ENCODE measurements around the gene MFNG.

DNA sequence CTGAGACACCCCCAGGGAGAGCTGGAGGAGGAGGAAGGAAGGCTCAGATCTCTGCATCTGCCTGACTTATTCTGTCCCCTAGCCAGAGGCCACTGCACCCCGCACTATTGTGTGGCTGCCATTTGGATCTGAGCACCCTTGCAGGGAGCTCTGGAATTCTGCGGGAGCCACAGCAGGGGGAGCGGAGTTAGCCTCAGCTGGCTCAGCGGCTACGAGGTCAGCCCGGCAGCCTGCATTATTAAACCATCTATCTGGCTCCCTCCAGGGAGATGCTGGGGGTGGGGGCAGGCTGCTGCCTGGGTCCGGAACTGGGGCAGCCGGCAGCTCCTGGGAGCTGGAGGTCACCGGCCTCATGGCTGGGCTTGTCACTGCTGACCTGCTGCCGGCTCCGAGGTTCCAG is 52.4 kb downstream of the MFNG start:
- TF ChIP-seq POLR2A (IDR thresholded peaks at IDR 0.05), result no peak
- TF ChIP-seq, protein P1, sequence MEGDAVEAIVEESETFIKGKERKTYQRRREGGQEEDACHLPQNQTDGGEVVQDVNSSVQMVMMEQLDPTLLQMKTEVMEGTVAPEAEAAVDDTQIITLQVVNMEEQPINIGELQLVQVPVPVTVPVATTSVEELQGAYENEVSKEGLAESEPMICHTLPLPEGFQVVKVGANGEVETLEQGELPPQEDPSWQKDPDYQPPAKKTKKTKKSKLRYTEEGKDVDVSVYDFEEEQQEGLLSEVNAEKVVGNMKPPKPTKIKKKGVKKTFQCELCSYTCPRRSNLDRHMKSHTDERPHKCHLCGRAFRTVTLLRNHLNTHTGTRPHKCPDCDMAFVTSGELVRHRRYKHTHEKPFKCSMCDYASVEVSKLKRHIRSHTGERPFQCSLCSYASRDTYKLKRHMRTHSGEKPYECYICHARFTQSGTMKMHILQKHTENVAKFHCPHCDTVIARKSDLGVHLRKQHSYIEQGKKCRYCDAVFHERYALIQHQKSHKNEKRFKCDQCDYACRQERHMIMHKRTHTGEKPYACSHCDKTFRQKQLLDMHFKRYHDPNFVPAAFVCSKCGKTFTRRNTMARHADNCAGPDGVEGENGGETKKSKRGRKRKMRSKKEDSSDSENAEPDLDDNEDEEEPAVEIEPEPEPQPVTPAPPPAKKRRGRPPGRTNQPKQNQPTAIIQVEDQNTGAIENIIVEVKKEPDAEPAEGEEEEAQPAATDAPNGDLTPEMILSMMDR (IDR thresholded peaks at IDR 0.05), result no peak
